ENCODE results near the gene RPL23. TPM values are rescaled to one million over a fixed set of nuclear protein-coding genes. Genes with fewer than 3 reads are reported as not detected.
A peak's percentile ranks its signal among the peaks of the same experiment; 100 is the strongest.

Gene RPL23
- total RNA-seq, 2 experiments from 2014 or later = 933 to 960 TPM

GRCh38 chr17:38871247-38872015, 17.9 kb upstream of the RPL23 start:
- Mint-ChIP-seq H3K36me3 (ENCODE audit: low read depth) (peaks cover 21% of the 10 kb centered on the region), H3K4me1 (peaks cover 64% of the 10 kb centered on the region), H3K27me3 (no peaks in the 10 kb centered on the region), H3K9me3 (no peaks in the 10 kb centered on the region), H3K4me3 (peak overlapping the region; percentile 98), H3K27ac (peak overlapping the region; percentile 90)
- DNase-seq = peak; percentile 84
- ChIA-PET CTCF (interaction anchor here (0.6 to 5.6 kb wide), 14 partner anchors 12 to 300 kb away, joined by 3 to 56 read pairs (median 4); partner anchors contain the start of gene RPL23), POLR2A (interaction anchor here (0.7 to 8.5 kb wide), 22 partner anchors 10 to 591 kb away, joined by 3 to 201 read pairs (median 6); partner anchors contain the start of genes CWC25, LASP1NB, MLLT6 and PIP4K2B)

GRCh38 chr17:38870259-38871165, 17.0 kb upstream of the RPL23 start:
- POLR2A ChIA-PET = interaction anchor here (0.6 to 8.5 kb wide), 28 partner anchors 11 to 592 kb away, joined by 3 to 201 read pairs (median 5); partner anchors contain the start of genes CWC25, LASP1NB, PIP4K2B and PLXDC1
- Mint-ChIP-seq H3K27me3 (no peaks in the 10 kb centered on the region), H3K27ac (peak overlapping the region; percentile 98), H3K4me3 (peak overlapping the region; percentile 98), H3K9me3 (no peaks in the 10 kb centered on the region), H3K4me1 (peaks cover 61% of the 10 kb centered on the region), H3K36me3 (ENCODE audit: low read depth) (peaks cover 20% of the 10 kb centered on the region)
- CTCF ChIA-PET = interaction anchor here (0.6 to 5.6 kb wide), 20 partner anchors 12 to 301 kb away, joined by 3 to 56 read pairs (median 4); partner anchors contain the start of genes CWC25, LASP1NB and RPL23
- DNase-seq = peak; percentile 79

- no peaks in the 10 kb centered on the region for H3K27me3 Mint-ChIP-seq
- H3K4me1 Mint-ChIP-seq = peaks cover 53% of the 10 kb centered on the region
These were observed 16.2 kb upstream of the RPL23 start, which contains the start of gene LASP1 for GRCh38 chr17:38869526-38870258. Gene LASP1, plus strand, starts transcription at chr17:38870058. Its CDS starts 132 bp downstream, at chr17:38870190.

GRCh38 chr17:38868817-38869525, 15.4 kb upstream of the RPL23 start:
- Mint-ChIP-seq H3K9me3 (no peaks in the 10 kb centered on the region), H3K27ac (peak overlapping the region; percentile 98), H3K27me3 (no peaks in the 10 kb centered on the region), H3K36me3 (ENCODE audit: low read depth) (peaks cover 20% of the 10 kb centered on the region), H3K4me1 (peaks cover 45% of the 10 kb centered on the region), H3K4me3 (peak overlapping the region; percentile 98)
- CTCF ChIA-PET = interaction anchor here (0.7 to 5.6 kb wide), 17 partner anchors 14 to 531 kb away, joined by 3 to 56 read pairs (median 5); partner anchors contain the start of genes CWC25, LASP1NB, PSMB3 and RPL23
- POLR2A ChIA-PET = interaction anchor here (0.7 to 8.5 kb wide), 21 partner anchors 9 to 285 kb away, joined by 3 to 201 read pairs (median 4); partner anchors contain the start of genes FBXO47, LASP1NB, PIP4K2B and PSMB3
- peak; percentile 90 for DNase-seq

More at GRCh38 chr17:38869526-38870258, 16.2 kb upstream of the RPL23 start, which contains the start of gene LASP1:
- Mint-ChIP-seq H3K9me3 (no peaks in the 10 kb centered on the region), H3K36me3 (ENCODE audit: low read depth) (peaks cover 20% of the 10 kb centered on the region), H3K27ac (peak within 1 kb of the TSS; percentile 98), H3K4me3 (peak within 1 kb of the TSS; percentile 98)
- POLR2A ChIA-PET = interaction anchor here (0.6 to 8.5 kb wide), 24 partner anchors 8 to 284 kb away, joined by 3 to 201 read pairs (median 4); partner anchors contain the start of genes FBXO47, LASP1NB, PIP4K2B and PLXDC1
- CTCF ChIA-PET = interaction anchor here (0.5 to 5.6 kb wide), 17 partner anchors 11 to 530 kb away, joined by 3 to 56 read pairs (median 5); partner anchors contain the start of genes CWC25, LASP1NB and RPL23
- DNase-seq = peak; percentile 91

- Mint-ChIP-seq H3K9me3 (no peaks in the 10 kb centered on the region), H3K4me1 (peaks cover 38% of the 10 kb centered on the region), H3K4me3 (peak overlapping the region; percentile 98), H3K36me3 (ENCODE audit: low read depth) (peaks cover 19% of the 10 kb centered on the region), H3K27ac (peak overlapping the region; percentile 98), H3K27me3 (peaks cover 3% of the 10 kb centered on the region)
- ChIA-PET CTCF (interaction anchor here (0.8 to 5.6 kb wide), 16 partner anchors 15 to 370 kb away, joined by 3 to 56 read pairs (median 5); partner anchors contain the start of genes LASP1NB, PIP4K2B, PSMB3 and RPL23), POLR2A (interaction anchor here (0.6 to 8.5 kb wide), 8 partner anchors 9 to 58 kb away, joined by 3 to 201 read pairs (median 4); partner anchors contain the start of genes CWC25, LASP1NB and RPL23)
- DNase-seq = peak; percentile 31
These were observed 14.7 kb upstream of the RPL23 start for GRCh38 chr17:38867968-38868816.

- Mint-ChIP-seq H3K27me3 (peaks cover 3% of the 10 kb centered on the region), H3K27ac (peak overlapping the region; percentile 98), H3K9me3 (no peaks in the 10 kb centered on the region), H3K4me1 (peaks cover 29% of the 10 kb centered on the region), H3K36me3 (ENCODE audit: low read depth) (peaks cover 13% of the 10 kb centered on the region), H3K4me3 (peak overlapping the region; percentile 98)
- ChIA-PET CTCF (interaction anchor here (0.8 to 5.6 kb wide), 13 partner anchors 14 to 371 kb away, joined by 3 to 56 read pairs (median 5); partner anchors contain the start of genes LASP1NB, PIP4K2B, PSMB3 and RPL23), POLR2A (interaction anchor here (0.6 to 8.5 kb wide), 8 partner anchors 10 to 59 kb away, joined by 3 to 201 read pairs (median 4); partner anchors contain the start of genes CWC25, LASP1NB and RPL23)
- peak; percentile 72 for DNase-seq
These were observed 13.9 kb upstream of the RPL23 start for GRCh38 chr17:38867179-38867967.

GRCh38 chr17:38864636-38865398, 11.3 kb upstream of the RPL23 start:
- Mint-ChIP-seq H3K9me3 (no peaks in the 10 kb centered on the region), H3K27me3 (peaks cover 3% of the 10 kb centered on the region), H3K36me3 (ENCODE audit: low read depth) (peaks cover 3% of the 10 kb centered on the region), H3K4me1 (peaks cover 21% of the 10 kb centered on the region), H3K27ac (no peak overlapping the region), H3K4me3 (no peak overlapping the region)
- ChIA-PET CTCF (no interaction called here), POLR2A (no interaction called here)
- DNase-seq = no peak

GRCh38 chr17:38861399-38861843, 7.9 kb upstream of the RPL23 start:
- Mint-ChIP-seq H3K9me3 (no peaks in the 10 kb centered on the region), H3K27ac (no peak overlapping the region), H3K36me3 (ENCODE audit: low read depth) (no peaks in the 10 kb centered on the region), H3K4me1 (peaks cover 4% of the 10 kb centered on the region), H3K4me3 (no peak overlapping the region), H3K27me3 (peaks cover 3% of the 10 kb centered on the region)
- DNase-seq = no peak
- ChIA-PET CTCF (interaction anchor here (0.6 kb wide), 1 partner anchor 291 kb away, joined by 3 read pairs; no protein-coding TSS in a partner anchor), POLR2A (no interaction called here)

GRCh38 chr17:38857271-38857670, 3.8 kb upstream of the RPL23 start:
- ChIA-PET POLR2A (interaction anchor here (0.6 to 1.3 kb wide), 2 partner anchors 10 to 81 kb away, joined by 3 read pairs; no protein-coding TSS in a partner anchor), CTCF (interaction anchor here (1.2 kb wide), 1 partner anchor 31 kb away, joined by 3 read pairs; the partner anchor contains the start of gene CWC25)
- Mint-ChIP-seq H3K27me3 (no peaks in the 10 kb centered on the region), H3K4me1 (peaks cover 19% of the 10 kb centered on the region), H3K36me3 (ENCODE audit: low read depth) (peaks cover 16% of the 10 kb centered on the region), H3K27ac (no peak overlapping the region), H3K4me3 (no peak overlapping the region), H3K9me3 (no peaks in the 10 kb centered on the region)
- DNase-seq = no peak
